ENCODE results near the gene HEMK1.

The HEMK1 gene

GRCh38 chr3:50525987-50526386 lies 43.3 kb upstream of the HEMK1 start:
- TF ChIP-seq CTCF (conservative IDR thresholded peaks at IDR 0.05; ENCODE audit: low read length) (no peak), EZH2phosphoT487 (IDR thresholded peaks at IDR 0.05; ENCODE audit: borderline replicate concordance) (no peak)
- no peaks in the 10 kb centered on the region for H3K36me3 ChIP-seq (ENCODE audit: insufficient read depth, low read length)
- no peaks in the 10 kb centered on the region for H3F3A ChIP-seq (ENCODE audit: low read depth)
- no peaks in the 10 kb centered on the region for H4K20me1 ChIP-seq (ENCODE audit: insufficient read depth, low read length, poor library complexity, severe bottlenecking)
- no peak overlapping the region for H2AFZ ChIP-seq (ENCODE audit: low read length)
- H3K79me2 ChIP-seq (ENCODE audit: insufficient read depth, low read length) = no peaks in the 10 kb centered on the region
- no peak overlapping the region for H3K9ac ChIP-seq (ENCODE audit: low read depth, low read length, poor library complexity, severe bottlenecking)
- H3K9me3 ChIP-seq (ENCODE audit: insufficient read depth, low read depth, low read length) = no peaks in the 10 kb centered on the region
- no peak overlapping the region for H3K4me2 ChIP-seq (ENCODE audit: low read depth, low read length, poor library complexity, severe bottlenecking)
- no peak overlapping the region for H3K4me3 ChIP-seq (ENCODE audit: low read length, poor library complexity, severe bottlenecking)
- H3K9me2 ChIP-seq (replicated peaks; ENCODE audit: low read depth, low read length) = no peaks in the 10 kb centered on the region
- H3K4me1 ChIP-seq (ENCODE audit: insufficient read depth, low read length, poor library complexity, severe bottlenecking) = no peaks in the 10 kb centered on the region
- H3K27me3 ChIP-seq (ENCODE audit: insufficient read depth, low read length, poor library complexity, severe bottlenecking) = no peaks in the 10 kb centered on the region

GRCh38 chr3:50530001-50530970 lies 39.0 kb upstream of the HEMK1 start:
- TF ChIP-seq CTCF (conservative IDR thresholded peaks at IDR 0.05; ENCODE audit: low read length) = no peak
- no peak for TF ChIP-seq EZH2phosphoT487 (IDR thresholded peaks at IDR 0.05; ENCODE audit: borderline replicate concordance)
- Histone ChIP-seq H3K9me3 (ENCODE audit: insufficient read depth, low read depth, low read length) (no peaks in the 10 kb centered on the region), H3K4me3 (ENCODE audit: low read length, poor library complexity, severe bottlenecking) (no peak overlapping the region), H3K27me3 (ENCODE audit: insufficient read depth, low read length, poor library complexity, severe bottlenecking) (no peaks in the 10 kb centered on the region), H2AFZ (ENCODE audit: low read length) (no peak overlapping the region), H3K4me1 (ENCODE audit: insufficient read depth, low read length, poor library complexity, severe bottlenecking) (no peaks in the 10 kb centered on the region), H3K79me2 (ENCODE audit: insufficient read depth, low read length) (no peaks in the 10 kb centered on the region), H4K20me1 (ENCODE audit: insufficient read depth, low read length, poor library complexity, severe bottlenecking) (no peaks in the 10 kb centered on the region), H3K36me3 (ENCODE audit: insufficient read depth, low read length) (no peaks in the 10 kb centered on the region), H3K9ac (ENCODE audit: low read depth, low read length, poor library complexity, severe bottlenecking) (no peak overlapping the region), H3K4me2 (ENCODE audit: low read depth, low read length, poor library complexity, severe bottlenecking) (no peak overlapping the region), H3F3A (ENCODE audit: low read depth) (no peaks in the 10 kb centered on the region), H3K9me2 (replicated peaks; ENCODE audit: low read depth, low read length) (no peaks in the 10 kb centered on the region)

- H3K4me2 ChIP-seq (ENCODE audit: low read depth, low read length, poor library complexity, severe bottlenecking) = no peak overlapping the region
- H3K36me3 ChIP-seq (ENCODE audit: insufficient read depth, low read length) = no peaks in the 10 kb centered on the region
- no peak overlapping the region for H3K9ac ChIP-seq (ENCODE audit: low read depth, low read length, poor library complexity, severe bottlenecking)
Measured at GRCh38 chr3:50531201-50531600, 38.1 kb upstream of the HEMK1 start.

More at GRCh38 chr3:50531201-50531600, 38.1 kb upstream of the HEMK1 start:
- H2AFZ ChIP-seq (ENCODE audit: low read length) = no peak overlapping the region
- no peaks in the 10 kb centered on the region for H3K9me2 ChIP-seq (replicated peaks; ENCODE audit: low read depth, low read length)
- no peaks in the 10 kb centered on the region for H4K20me1 ChIP-seq (ENCODE audit: insufficient read depth, low read length, poor library complexity, severe bottlenecking)
- H3K4me1 ChIP-seq (ENCODE audit: insufficient read depth, low read length, poor library complexity, severe bottlenecking) = no peaks in the 10 kb centered on the region
- H3K27me3 ChIP-seq (ENCODE audit: insufficient read depth, low read length, poor library complexity, severe bottlenecking) = no peaks in the 10 kb centered on the region
- H3K4me3 ChIP-seq (ENCODE audit: low read length, poor library complexity, severe bottlenecking) = no peak overlapping the region
- TF ChIP-seq EZH2phosphoT487 (IDR thresholded peaks at IDR 0.05; ENCODE audit: borderline replicate concordance) = no peak
- no peak for TF ChIP-seq CTCF (conservative IDR thresholded peaks at IDR 0.05; ENCODE audit: low read length)
- H3K79me2 ChIP-seq (ENCODE audit: insufficient read depth, low read length) = no peaks in the 10 kb centered on the region
- H3K9me3 ChIP-seq (ENCODE audit: insufficient read depth, low read depth, low read length) = no peaks in the 10 kb centered on the region
- no peaks in the 10 kb centered on the region for H3F3A ChIP-seq (ENCODE audit: low read depth)

Measured in Loucy (cell line).